SK-N-SH (cell line): ENCODE results near the gene SPRED2.

Experiments
- CTCF ChIP-seq: fragments of 200-600 bp; sonication (generic); IDR thresholded peaks from 2 replicates; pipeline ENCODE4 v1.6.1; 2017; ENCODE audit warnings: antibody characterized with exemption, mild to moderate bottlenecking, moderate library complexity
- MEF2A ChIP-seq: IDR thresholded peaks from 2 replicates; pipeline ENCODE4 v1.4.0; 2012; ENCODE audit warnings: low read depth, borderline replicate concordance
- RAD21 ChIP-seq: IDR thresholded peaks from 2 replicates; pipeline ENCODE4 v1.6.1; 2012; ENCODE audit warnings: mild to moderate bottlenecking, low read length
- RFX5 ChIP-seq: IDR thresholded peaks from 2 replicates; pipeline ENCODE4 v1.6.1; 2012; ENCODE audit warnings: mild to moderate bottlenecking, improper control_type of control experiment, low read length
- TAF1 ChIP-seq: IDR thresholded peaks from 2 replicates; pipeline ENCODE4 v1.6.1; 2012; ENCODE audit warnings: low read depth, mild to moderate bottlenecking, low read length, moderate library complexity, borderline replicate concordance

- TF ChIP-seq MEF2A (no peak), RAD21 (no peak), RFX5 (no peak), TAF1 (no peak), CTCF (no peak)
These were observed 80.3 kb downstream of the SPRED2 start for GRCh38 chr2:65351948-65352595.
